ENCODE measurements around the gene HYLS1.
"Not testable (repeated sequence)": the region's sequence is repeated elsewhere in the genome, so short reads cannot be mapped to it uniquely, and the experiment has no call there.

Gene HYLS1, protein sequence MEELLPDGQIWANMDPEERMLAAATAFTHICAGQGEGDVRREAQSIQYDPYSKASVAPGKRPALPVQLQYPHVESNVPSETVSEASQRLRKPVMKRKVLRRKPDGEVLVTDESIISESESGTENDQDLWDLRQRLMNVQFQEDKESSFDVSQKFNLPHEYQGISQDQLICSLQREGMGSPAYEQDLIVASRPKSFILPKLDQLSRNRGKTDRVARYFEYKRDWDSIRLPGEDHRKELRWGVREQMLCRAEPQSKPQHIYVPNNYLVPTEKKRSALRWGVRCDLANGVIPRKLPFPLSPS

DNA sequence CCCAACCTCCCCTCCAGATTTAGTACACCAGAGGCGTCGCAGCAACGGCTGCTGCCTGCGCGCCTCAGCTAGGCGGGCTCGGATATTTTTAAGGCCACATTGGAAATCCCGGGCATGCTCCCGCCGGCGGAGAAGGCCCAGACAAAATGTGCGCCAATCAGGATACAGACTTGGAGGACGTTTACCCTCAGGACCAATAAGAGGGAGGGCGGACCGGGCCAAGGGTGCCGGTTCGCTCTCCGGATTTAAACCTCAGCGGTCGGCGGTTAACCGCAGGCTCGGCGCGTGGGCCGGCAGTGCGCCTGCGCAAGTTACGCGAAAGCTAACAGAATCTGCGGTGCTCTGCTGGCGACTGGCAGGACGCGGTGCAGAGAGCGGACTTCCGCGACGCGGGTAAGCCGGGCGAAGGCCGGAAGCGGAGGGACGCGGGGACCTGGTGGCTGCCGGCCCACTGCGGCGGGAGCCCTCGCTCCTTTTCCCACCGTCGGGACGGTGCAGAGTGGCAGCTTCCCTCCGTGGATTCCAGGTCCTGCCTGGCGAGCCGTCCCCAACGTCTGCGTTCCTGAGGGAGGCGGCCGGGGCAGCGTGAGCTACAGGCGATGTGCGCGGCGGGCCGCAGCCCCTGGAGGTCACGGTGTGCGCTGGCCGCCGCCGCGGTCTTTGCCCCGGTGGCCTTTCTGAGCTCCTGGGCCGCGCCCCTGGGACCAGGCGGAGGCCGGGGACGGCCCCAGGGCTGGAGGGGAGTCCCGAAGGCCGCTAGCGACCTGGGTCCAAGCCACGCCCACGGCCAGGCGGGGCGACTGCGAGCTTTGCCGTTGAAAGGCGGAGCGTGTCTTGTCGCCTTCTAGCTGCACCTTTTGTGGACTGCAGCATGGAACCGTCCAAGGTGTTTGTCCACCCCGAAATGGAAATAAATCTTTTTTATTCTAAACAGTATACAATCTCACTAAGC, at the start of gene HYLS1:
Gene HYLS1, plus strand, starts transcription at position 296 of the 952 bp plus-strand sequence. CDS start 11,701 bp downstream, outside the sequence.
- peak; percentile 92 to 95 for DNase-seq (ENCODE audit: low read depth in 2 of 2)

DNA sequence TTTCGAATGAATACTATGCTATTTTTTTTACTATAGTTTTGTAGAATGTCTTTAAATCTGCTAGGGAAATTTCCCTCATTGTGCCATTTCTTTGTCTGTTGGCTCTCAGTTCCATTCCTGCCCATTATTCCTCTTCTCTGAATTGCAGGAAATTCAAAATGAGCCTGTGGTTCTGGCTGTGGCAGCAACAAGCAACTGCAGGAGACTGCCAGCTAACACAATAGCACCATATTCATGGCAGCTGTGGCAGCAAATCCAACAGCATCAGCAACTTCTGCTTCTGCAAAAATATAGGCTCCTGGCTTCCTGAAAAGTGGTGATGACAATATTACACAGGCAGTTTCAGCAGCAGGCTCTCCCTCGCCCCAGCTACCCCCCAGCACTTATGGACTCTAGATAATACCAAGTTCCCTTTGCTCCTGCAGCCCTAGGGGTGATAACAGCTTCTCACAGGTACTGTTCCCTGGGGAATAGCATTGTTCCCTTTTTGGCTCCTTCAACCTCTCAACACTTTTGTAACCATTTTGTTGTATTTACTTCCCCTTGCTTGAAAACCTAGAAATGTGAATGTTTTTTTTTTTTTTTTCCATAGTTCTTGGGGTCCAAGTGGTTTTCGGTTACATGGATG, 45.0 kb upstream of the HYLS1 start:
- no peak for DNase-seq (ENCODE audit: low read depth in 2 of 2)

GRCh38 chr11:125846188-125846587, 41.3 kb upstream of the HYLS1 start:
- no peak for DNase-seq (ENCODE audit: low read depth in 2 of 2)

DNA sequence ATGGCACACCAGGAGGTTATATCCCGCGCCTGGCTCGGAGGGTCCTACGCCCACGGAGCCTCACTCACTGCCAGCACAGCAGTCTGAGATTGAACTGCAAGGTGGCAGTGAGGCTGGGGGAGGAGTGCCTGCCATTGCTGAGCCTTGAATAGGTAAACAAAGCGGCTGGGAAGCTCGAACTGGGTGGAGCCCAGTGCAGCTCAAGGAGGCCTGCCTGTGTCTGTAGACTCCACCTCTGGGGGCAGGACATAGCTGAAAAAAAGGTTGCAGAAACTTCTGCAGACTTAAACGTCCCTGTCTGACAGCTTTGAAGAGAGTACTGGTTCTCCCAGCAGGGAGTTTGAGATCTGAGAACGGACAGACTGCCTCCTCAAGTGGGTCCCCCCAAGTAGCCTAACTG, 29.8 kb upstream of the HYLS1 start:
- not testable (repeated sequence) for DNase-seq (ENCODE audit: low read depth in 2 of 2)

- not testable (repeated sequence) for DNase-seq (ENCODE audit: low read depth in 2 of 2)
These were observed 24.7 kb upstream of the HYLS1 start for GRCh38 chr11:125862786-125863185.

- not testable (repeated sequence) for DNase-seq (ENCODE audit: low read depth in 2 of 2)
These were observed 22.1 kb upstream of the HYLS1 start for GRCh38 chr11:125865354-125865753.

DNA sequence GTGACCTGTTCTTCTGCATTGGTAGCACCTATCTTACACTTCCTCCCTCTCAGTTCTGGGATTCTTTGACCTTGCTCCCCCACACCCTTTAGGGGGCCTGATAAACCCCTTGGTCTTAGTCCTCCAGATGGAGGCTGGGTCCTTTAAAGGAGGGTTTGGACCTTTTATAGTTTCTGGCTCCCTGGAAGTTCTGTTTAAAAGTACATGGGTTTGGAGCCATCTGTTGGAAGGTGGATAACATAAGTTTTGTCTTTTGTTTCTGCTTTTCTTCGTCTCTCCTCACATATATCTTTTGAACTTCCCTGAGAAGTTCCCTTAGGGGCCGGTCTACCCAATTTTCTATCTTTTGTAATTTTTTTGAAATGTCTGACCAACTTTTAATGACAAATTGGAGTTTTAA, 17.9 kb upstream of the HYLS1 start:
- no peak for DNase-seq (ENCODE audit: low read depth in 2 of 2)

- DNase-seq (ENCODE audit: low read depth in 2 of 2): peak; percentile 11 to 22
These were observed 15.9 kb upstream of the HYLS1 start for GRCh38 chr11:125871391-125872137.

DNA sequence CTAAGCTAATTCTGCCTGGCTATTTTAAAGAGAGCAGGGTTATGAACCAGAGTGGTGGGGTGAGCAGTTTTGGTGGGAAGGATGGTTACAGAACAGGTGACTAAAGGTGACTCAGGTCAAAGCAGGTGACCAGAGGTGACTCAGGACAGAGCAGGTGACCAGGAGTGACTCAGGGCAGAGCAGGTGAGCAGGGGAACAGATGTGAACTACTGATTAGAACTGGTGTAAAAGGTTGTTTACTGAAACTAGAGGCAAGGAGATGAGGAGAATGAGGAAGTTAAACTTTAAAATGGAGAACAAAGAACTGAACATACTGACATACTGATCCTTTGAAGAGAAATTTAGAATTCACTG, 15.4 kb upstream of the HYLS1 start:
- no peak for DNase-seq (ENCODE audit: low read depth in 2 of 2)

GRCh38 chr11:125873881-125874555, 13.4 kb upstream of the HYLS1 start:
- DNase-seq (ENCODE audit: low read depth in 2 of 2): no peak

- DNase-seq (ENCODE audit: low read depth in 2 of 2): peak; percentile 14 to 26
These were observed 12.8 kb upstream of the HYLS1 start for GRCh38 chr11:125874556-125875124.

- DNase-seq (ENCODE audit: low read depth in 2 of 2): no peak
These were observed 6.2 kb upstream of the HYLS1 start for GRCh38 chr11:125881291-125881690.

DNA sequence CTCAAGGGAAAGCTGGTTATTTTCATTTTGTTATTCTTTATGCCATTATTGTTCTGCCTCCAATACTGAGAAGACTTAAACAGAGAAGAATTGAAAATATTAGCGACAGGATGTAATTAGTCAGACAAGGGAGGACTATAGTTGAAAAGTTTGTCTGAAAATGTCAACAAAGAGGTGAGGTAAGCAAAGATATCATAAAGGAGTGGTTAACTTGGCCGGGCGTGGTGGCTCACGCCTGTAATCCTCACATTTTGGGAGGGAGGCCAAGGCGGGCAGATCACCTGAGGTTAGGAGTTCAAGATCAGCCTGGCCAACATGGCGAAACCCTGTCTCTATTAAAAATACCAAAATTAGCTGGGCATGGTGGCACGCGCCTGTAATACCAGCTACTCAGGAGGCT, 4.1 kb upstream of the HYLS1 start:
- no peak for DNase-seq (ENCODE audit: low read depth in 2 of 2)

- peak in 1 of 2 donors; percentile 33 for DNase-seq (ENCODE audit: low read depth in 2 of 2)
These were observed 483 bp upstream of the HYLS1 start for GRCh38 chr11:125886997-125887372.

DNA sequence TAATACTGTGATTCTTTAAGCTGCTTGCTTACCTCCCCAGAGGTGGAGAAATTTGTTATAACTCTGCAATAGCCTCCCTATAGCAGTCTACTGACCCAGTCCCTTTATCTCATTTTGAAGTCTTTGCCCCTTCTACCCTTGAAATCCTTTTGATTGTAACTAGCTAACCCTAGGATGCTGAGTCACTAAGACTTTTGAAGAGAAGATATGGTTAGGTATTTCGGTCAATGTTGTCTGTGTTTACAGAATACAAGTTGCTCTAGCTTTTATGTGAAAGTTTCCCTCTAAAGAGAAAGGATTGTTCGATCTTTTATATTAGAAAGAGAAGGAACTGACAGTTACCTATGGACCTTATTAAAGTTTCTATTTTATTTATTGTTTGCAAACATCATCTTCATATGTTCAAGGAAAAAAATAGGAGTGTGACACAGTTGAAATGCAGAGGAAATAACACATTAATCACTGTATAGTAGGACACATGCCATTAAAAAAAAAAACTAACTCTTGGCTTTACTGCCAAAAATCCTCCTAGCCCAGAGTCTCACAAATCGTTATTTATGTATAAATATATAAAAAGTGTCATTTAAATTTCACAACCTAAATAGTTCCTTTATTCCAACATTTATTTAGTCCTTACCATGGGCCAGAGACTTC, 3.1 kb downstream of the HYLS1 start:
- DNase-seq (ENCODE audit: low read depth in 2 of 2): no peak

DNA sequence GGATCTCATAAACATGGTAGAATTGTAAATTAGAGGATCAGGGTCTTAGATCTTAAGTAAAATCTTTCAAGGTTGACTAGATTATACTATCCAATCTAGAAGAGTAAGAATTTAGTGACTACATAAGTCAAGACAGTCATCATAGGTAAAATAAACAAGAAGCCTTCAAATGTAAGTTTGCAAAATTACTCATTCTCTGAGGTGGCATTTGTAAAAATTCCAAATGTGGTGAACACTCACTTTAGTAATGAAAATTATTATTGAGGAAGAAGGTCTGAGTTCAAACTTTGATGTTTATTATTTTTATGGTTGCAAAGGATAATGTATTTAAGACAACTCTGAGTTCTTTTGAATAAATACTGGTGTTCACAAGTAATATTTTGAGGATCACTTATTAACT, 4.6 kb downstream of the HYLS1 start:
- DNase-seq (ENCODE audit: low read depth in 2 of 2): no peak

- no peak for DNase-seq (ENCODE audit: low read depth in 2 of 2)
These were observed 5.5 kb downstream of the HYLS1 start for GRCh38 chr11:125892994-125893393.

DNA sequence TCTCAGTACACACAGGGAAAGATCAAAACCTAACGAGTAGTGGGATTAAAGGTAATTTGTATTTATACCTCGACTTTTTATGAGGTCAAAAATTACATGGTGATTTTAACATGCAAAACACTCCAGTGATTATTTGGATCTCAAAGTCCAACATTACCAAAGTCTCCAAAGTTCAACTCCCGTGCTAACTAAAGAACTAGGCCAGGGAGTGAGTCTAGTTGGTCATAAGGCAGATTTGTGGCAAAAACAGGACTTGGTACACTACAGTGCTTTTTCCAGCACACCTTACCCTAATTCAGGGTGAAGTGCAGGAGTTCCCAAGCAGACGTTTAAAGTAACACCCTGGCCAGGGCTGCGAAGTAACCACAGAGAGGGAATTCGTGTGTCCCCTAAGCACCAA, 14.4 kb downstream of the HYLS1 start:
- no peak for DNase-seq (ENCODE audit: low read depth in 2 of 2)

DNA sequence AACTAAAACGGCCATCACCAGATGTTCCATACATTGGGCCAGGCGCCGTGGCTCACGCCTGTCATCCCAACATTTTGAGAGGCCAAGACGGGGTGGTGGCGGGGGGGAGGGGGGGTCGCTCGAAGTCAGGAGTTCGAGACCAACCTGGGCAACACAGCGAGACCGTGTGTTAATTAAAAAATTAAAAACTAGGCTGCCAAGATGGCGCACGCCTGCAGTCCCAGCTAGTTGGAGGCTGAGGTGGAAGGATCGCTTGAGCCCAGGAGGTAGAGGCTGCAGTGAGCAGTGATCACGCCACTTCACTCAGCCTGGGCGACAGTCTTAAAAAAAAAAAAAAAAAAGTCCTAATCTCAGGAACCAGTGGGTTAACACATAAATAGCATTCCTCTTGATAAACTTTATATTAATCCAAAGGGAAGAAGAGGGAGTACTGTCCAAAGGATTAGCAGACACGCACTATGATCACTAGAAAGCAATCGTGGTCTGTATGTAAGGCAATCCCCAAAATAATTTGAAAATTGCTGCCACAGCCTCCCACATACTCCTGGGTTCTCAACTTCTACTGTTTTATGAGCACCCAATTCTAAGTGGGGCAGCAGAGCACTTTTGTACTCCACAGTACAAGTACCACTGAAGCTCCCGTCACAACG, 14.9 kb downstream of the HYLS1 start:
- DNase-seq (ENCODE audit: low read depth in 2 of 2): no peak
